Hepatocyte (in vitro differentiated cells): Measurements from ENCODE around the gene WDR31.

ENCODE experiments used
- EZH2 ChIP-seq: fragments of 200-600 bp; sonication (generic); IDR thresholded peaks from 2 replicates; pipeline ENCODE4 v1.6.1; 2016; ENCODE audit warnings: antibody characterized with exemption, mild to moderate bottlenecking, borderline replicate concordance
- TF ChIP-seq, protein P1 (sequence below): fragments of 200-600 bp; sonication (generic); IDR thresholded peaks from 2 replicates; pipeline ENCODE4 v1.5.1; 2016; ENCODE audit warnings: antibody characterized with exemption, mild to moderate bottlenecking; ENCODE audit not compliant: poor library complexity

DNA sequence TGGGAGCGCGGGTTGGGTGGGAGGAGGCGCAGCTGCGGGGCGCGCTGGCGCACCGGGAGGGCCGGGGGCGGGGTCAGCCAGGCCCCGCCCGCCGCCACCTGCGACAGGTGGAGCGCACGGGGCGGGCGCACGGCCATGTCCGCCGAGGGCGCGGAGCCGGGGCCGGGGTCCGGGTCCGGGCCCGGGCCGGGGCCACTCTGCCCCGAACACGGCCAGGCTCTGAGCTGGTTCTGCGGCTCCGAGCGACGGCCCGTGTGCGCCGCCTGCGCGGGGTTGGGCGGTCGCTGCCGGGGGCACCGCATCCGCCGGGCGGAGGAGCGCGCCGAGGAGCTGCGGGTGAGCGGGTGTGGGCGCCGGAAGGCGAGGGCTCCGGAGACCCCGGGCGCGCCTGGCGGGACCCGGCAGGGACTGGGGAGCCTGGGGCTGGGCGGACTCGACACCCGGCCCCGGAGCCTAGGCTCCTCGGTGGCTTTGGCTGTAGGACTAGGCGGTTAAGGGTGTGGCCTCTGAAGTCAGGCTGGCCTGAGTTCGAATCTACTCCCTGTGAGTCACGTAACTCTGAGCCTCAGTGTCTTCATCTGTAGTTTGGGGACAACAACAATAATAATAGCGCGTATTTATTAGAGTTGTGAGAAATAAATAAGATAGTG lies 9.5 kb upstream of the WDR31 start, which contains the start of gene BSPRY:
- TF ChIP-seq, protein P1, sequence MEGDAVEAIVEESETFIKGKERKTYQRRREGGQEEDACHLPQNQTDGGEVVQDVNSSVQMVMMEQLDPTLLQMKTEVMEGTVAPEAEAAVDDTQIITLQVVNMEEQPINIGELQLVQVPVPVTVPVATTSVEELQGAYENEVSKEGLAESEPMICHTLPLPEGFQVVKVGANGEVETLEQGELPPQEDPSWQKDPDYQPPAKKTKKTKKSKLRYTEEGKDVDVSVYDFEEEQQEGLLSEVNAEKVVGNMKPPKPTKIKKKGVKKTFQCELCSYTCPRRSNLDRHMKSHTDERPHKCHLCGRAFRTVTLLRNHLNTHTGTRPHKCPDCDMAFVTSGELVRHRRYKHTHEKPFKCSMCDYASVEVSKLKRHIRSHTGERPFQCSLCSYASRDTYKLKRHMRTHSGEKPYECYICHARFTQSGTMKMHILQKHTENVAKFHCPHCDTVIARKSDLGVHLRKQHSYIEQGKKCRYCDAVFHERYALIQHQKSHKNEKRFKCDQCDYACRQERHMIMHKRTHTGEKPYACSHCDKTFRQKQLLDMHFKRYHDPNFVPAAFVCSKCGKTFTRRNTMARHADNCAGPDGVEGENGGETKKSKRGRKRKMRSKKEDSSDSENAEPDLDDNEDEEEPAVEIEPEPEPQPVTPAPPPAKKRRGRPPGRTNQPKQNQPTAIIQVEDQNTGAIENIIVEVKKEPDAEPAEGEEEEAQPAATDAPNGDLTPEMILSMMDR: no peak
- TF ChIP-seq EZH2: peak; percentile 44
